ENCODE data around the gene APOL1.
"Not testable (repeated sequence)": the region's sequence is repeated elsewhere in the genome, so short reads cannot be mapped to it uniquely, and the experiment has no call there.

Gene APOL1

GRCh38 chr22:36252754-36253522 is at the start of gene APOL1:
TSS of gene APOL1 (plus strand) at chr22:36253133. CDS start at chr22:36254956, 1,823 bp downstream.
- no peak for DNase-seq

GRCh38 chr22:36203441-36203840 is 49.5 kb upstream of the APOL1 start:
- DNase-seq: not testable (repeated sequence)

GRCh38 chr22:36204001-36204631 is 48.8 kb upstream of the APOL1 start:
- no peak for DNase-seq

- no peak for DNase-seq
Measured at GRCh38 chr22:36204632-36205015, 48.3 kb upstream of the APOL1 start.

GRCh38 chr22:36205573-36205972 is 47.4 kb upstream of the APOL1 start:
- not testable (repeated sequence) for DNase-seq

GRCh38 chr22:36206255-36206654 is 46.7 kb upstream of the APOL1 start:
- no peak for DNase-seq

- no peak for DNase-seq
Measured at GRCh38 chr22:36208162-36208765, 44.7 kb upstream of the APOL1 start.

- no peak for DNase-seq
Measured at GRCh38 chr22:36208914-36209313, 44.0 kb upstream of the APOL1 start.

- not testable (repeated sequence) for DNase-seq
Measured at GRCh38 chr22:36209488-36209908, 43.4 kb upstream of the APOL1 start.

- no peak for DNase-seq
Measured at GRCh38 chr22:36210224-36210623, 42.7 kb upstream of the APOL1 start.

- DNase-seq: peak in 1 of 56 donors; percentile 17
Measured at GRCh38 chr22:36211237-36211861, 41.6 kb upstream of the APOL1 start.

- no peak for DNase-seq
Measured at GRCh38 chr22:36212901-36213300, 40.0 kb upstream of the APOL1 start.

- no peak for DNase-seq
Measured at GRCh38 chr22:36213586-36213985, 39.3 kb upstream of the APOL1 start.

- DNase-seq: no peak
Measured at GRCh38 chr22:36215981-36216380, 37.0 kb upstream of the APOL1 start.

- no peak for DNase-seq
Measured at GRCh38 chr22:36218648-36219193, 34.2 kb upstream of the APOL1 start.

GRCh38 chr22:36220451-36220921 is 32.4 kb upstream of the APOL1 start:
- DNase-seq: peak in 1 of 56 donors; percentile 54

GRCh38 chr22:36221799-36222751 is 30.9 kb upstream of the APOL1 start:
- DNase-seq: peak in 14 of 56 donors; percentile 5 to 57 (median 22)

- no peak for DNase-seq
Measured at GRCh38 chr22:36222887-36223450, 30.0 kb upstream of the APOL1 start.

GRCh38 chr22:36223504-36223903 is 29.4 kb upstream of the APOL1 start:
- no peak for DNase-seq

- DNase-seq: no peak
Measured at GRCh38 chr22:36224245-36224644, 28.7 kb upstream of the APOL1 start.

Data from nucleus accumbens (tissue), 56 donors.